ENCODE measurements around the gene LRCH1. TPM values are rescaled to one million over a fixed set of nuclear protein-coding genes. Genes with fewer than 3 reads are reported as not detected.

Gene LRCH1
- total and polyA plus RNA-seq, 2 of the 4 experiments (the other 2 are of a cell fraction), result 7.0 to 8.8 TPM

- H2BK20ac ChIP-seq (ENCODE audit: low read depth, low read length), result no peak overlapping the region
- no peak overlapping the region for H2BK15ac ChIP-seq (ENCODE audit: low read depth, low read length)
- H3K18ac ChIP-seq (ENCODE audit: low read depth, low read length), result no peak overlapping the region
- H3K79me1 ChIP-seq (ENCODE audit: low read depth in 1 of 2, low read length in 2 of 2), result peaks cover 0 to 3% of the 10 kb centered on the region in 2 experiments; a peak in 2 of 4 replicates
- in situ Hi-C loops (cut with MboI; ENCODE audit: low sequenced_read_pairs), result no loop called here
- BruUV-seq (replicated peaks), result no TSS peak
- no peaks in the 10 kb centered on the region for H3K9me3 ChIP-seq (ENCODE audit: control insufficient read depth, insufficient read depth, low read length)
- POLR2A ChIA-PET (ENCODE audit: unreplicated experiment), result no interaction called here
- H4K8ac ChIP-seq (ENCODE audit: low read depth in 2 of 2, low read length in 2 of 2), result no peak overlapping the region
- peaks cover 6% of the 10 kb centered on the region; the same call in 1 of the 2 replicates for H3K9me1 ChIP-seq (ENCODE audit: insufficient read depth, low read length)
- no peak overlapping the region for H2BK5ac ChIP-seq (ENCODE audit: low read depth, low read length, poor library complexity, severe bottlenecking)
- no peak overlapping the region for H3K9ac ChIP-seq (ENCODE audit: low read depth, low read length)
- no peak overlapping the region for H3K4me3 ChIP-seq (ENCODE audit: insufficient read depth, low read depth, low read length)
- H3K14ac ChIP-seq (replicated peaks; ENCODE audit: low read depth, low read length), result no peak overlapping the region
- intact Hi-C loops (cut with micrococcal nuclease), result no loop called here
- H3K27ac ChIP-seq (ENCODE audit: insufficient read depth, low read length), result no peak overlapping the region
- no peak overlapping the region for H3K23ac ChIP-seq (ENCODE audit: low read depth, low read length)
- no peak for TF ChIP-seq MXI1 (IDR thresholded peaks at IDR 0.05; ENCODE audit: borderline replicate concordance, low read depth, low read length)
- no peak for TF ChIP-seq CEBPB (IDR thresholded peaks at IDR 0.05; ENCODE audit: low read depth, low read length)
- no peak for TF ChIP-seq RFX5 (IDR thresholded peaks at IDR 0.05; ENCODE audit: low read depth, low read length)
- TF ChIP-seq FOS (IDR thresholded peaks at IDR 0.05; ENCODE audit: low read depth, low read length), result no peak
- TF ChIP-seq CTCF (conservative IDR thresholded peaks at IDR 0.05; ENCODE audit: low read depth, low read length), result no peak
- no peak for TF ChIP-seq ELK1 (IDR thresholded peaks at IDR 0.05; ENCODE audit: borderline replicate concordance, low read depth, low read length)
- TF ChIP-seq RAD21 (IDR thresholded peaks at IDR 0.05; ENCODE audit: low read length), result no peak
- TF ChIP-seq MAFK (IDR thresholded peaks at IDR 0.05; ENCODE audit: low read depth, low read length), result no peak
- no peak for TF ChIP-seq MAZ (IDR thresholded peaks at IDR 0.05; ENCODE audit: borderline replicate concordance, low read depth, low read length)
- no peak for TF ChIP-seq SMC3 (IDR thresholded peaks at IDR 0.05; ENCODE audit: low read depth, low read length)
- TF ChIP-seq RCOR1 (IDR thresholded peaks at IDR 0.05; ENCODE audit: insufficient replicate concordance, low read length), result no peak
- no peak overlapping the region for H3K4me2 ChIP-seq (ENCODE audit: low read depth, low read length)
- H2AK9ac ChIP-seq (replicated peaks; ENCODE audit: low read depth, low read length, poor library complexity), result no peak overlapping the region
- peaks cover 24% of the 10 kb centered on the region for H3K36me3 ChIP-seq (ENCODE audit: control insufficient read depth, insufficient read depth, low read length)
- H4K20me1 ChIP-seq (ENCODE audit: insufficient read depth, low read length), result no peaks in the 10 kb centered on the region
- dilution Hi-C loops (cut with HindIII; ENCODE audit: low sequenced_read_pairs, unreplicated experiment), result no loop called here
- H4K91ac ChIP-seq (ENCODE audit: insufficient read depth, low read depth, low read length), result no peak overlapping the region
- H3K27me3 ChIP-seq (ENCODE audit: control insufficient read depth, insufficient read depth, low read length), result no peaks in the 10 kb centered on the region
- peaks cover 2% of the 10 kb centered on the region; the same call in 1 of the 2 replicates for H3K4me1 ChIP-seq (ENCODE audit: control insufficient read depth, insufficient read depth, low read length)
- no peak overlapping the region for H3K56ac ChIP-seq (ENCODE audit: extremely low read depth, insufficient read depth, low read length)
- DNase-seq (no peak), ATAC-seq (ENCODE audit: low read depth) (no peak)
- no peak overlapping the region for H2AK5ac ChIP-seq (ENCODE audit: low read depth, low read length)
- H4K5ac ChIP-seq (ENCODE audit: low read depth, low read length), result no peak overlapping the region
- CTCF ChIA-PET, result no interaction called here
- no peak overlapping the region for H2AFZ ChIP-seq (replicated peaks; ENCODE audit: low read length, poor library complexity)
- H2BK120ac ChIP-seq (ENCODE audit: low read depth, low read length), result no peak overlapping the region
- no peak overlapping the region for H3K4ac ChIP-seq (ENCODE audit: low read depth, low read length)
- WGBS, 2 experiments (ENCODE audit: extremely low coverage in 2 of 2, insufficient read length in 1 of 2), result no CpG with 5 or more reads among the region's 4 CpGs
Measured at GRCh38 chr13:46748300-46748699, 195.3 kb downstream of the LRCH1 start.
